Fibroblast of lung (primary cell): ENCODE results near the gene NUDT22. TPM values are rescaled to one million over a fixed set of nuclear protein-coding genes. Genes with fewer than 3 reads are reported as not detected.

Experiments used
- DNase-seq, 2 donors: peaks; one replicate each; pipeline versions ENCODE4 v3.0.0 to v3.0.0-alpha.2; 2010; ENCODE audit warnings: low read depth in 2 of 2
- H2AFZ ChIP-seq: 2 replicates; pipeline ENCODE4 v1.5.1; 2012; ENCODE audit warnings: low read length, control low read depth, inconsistent platforms
- H3K27ac ChIP-seq: 2 replicates; pipeline ENCODE4 v1.5.1; 2011; ENCODE audit warnings: low read length, control low read depth; ENCODE audit not compliant: insufficient read depth
- H3K27me3 ChIP-seq: 2 replicates; pipeline ENCODE4 v1.5.1; 2011; ENCODE audit warnings: mild to moderate bottlenecking, low read length; ENCODE audit not compliant: control insufficient read depth, insufficient read depth
- H3K36me3 ChIP-seq: 2 replicates; pipeline ENCODE4 v1.5.1; 2011; ENCODE audit warnings: low read length; ENCODE audit not compliant: control insufficient read depth, insufficient read depth
- H3K4me1 ChIP-seq: 2 replicates; pipeline ENCODE4 v1.5.1; 2011; ENCODE audit warnings: low read length; ENCODE audit not compliant: control insufficient read depth, insufficient read depth; ENCODE audit errors: extremely low read depth
- H3K4me2 ChIP-seq: 2 replicates; pipeline ENCODE4 v1.5.1; 2011; ENCODE audit warnings: low read length, control low read depth; ENCODE audit not compliant: insufficient read depth; ENCODE audit errors: extremely low read depth
- H3K4me3 ChIP-seq, 4 experiments: fragments of 200-600 bp in 1 of 4; sonication (generic) in 1 of 4; replicated peaks in 1 of 4; 2 replicates each; pipeline ENCODE4 v1.5.1; 2011 to 2016; ENCODE audit warnings: low read length in 4 of 4, low read depth in 3 of 4, mild to moderate bottlenecking in 3 of 4, control low read depth in 2 of 4, inconsistent platforms in 1 of 4, mixed read lengths in 1 of 4; ENCODE audit not compliant: insufficient read depth in 1 of 4; ENCODE audit errors: control extremely low read depth in 1 of 4
- H3K79me2 ChIP-seq: 2 replicates; pipeline ENCODE4 v1.5.1; 2012; ENCODE audit warnings: mild to moderate bottlenecking, low read length, inconsistent platforms; ENCODE audit not compliant: control insufficient read depth, insufficient read depth
- H3K9ac ChIP-seq: 2 replicates; pipeline ENCODE4 v1.5.1; 2011; ENCODE audit warnings: mild to moderate bottlenecking, low read length, control low read depth; ENCODE audit not compliant: insufficient read depth
- H3K9me3 ChIP-seq: 2 replicates; pipeline ENCODE4 v1.5.1; 2012; ENCODE audit warnings: low read depth, low read length; ENCODE audit not compliant: control insufficient read depth, insufficient read depth
- H4K20me1 ChIP-seq: 2 replicates; pipeline ENCODE4 v1.5.1; 2011; ENCODE audit warnings: low read length; ENCODE audit not compliant: control insufficient read depth, insufficient read depth; ENCODE audit errors: extremely low read depth
- EZH2 ChIP-seq: IDR thresholded peaks from 2 replicates; pipeline ENCODE4 v1.5.1; 2012; ENCODE audit warnings: low read length, control low read depth, mild to moderate bottlenecking; ENCODE audit errors: missing control alignments
- polyA plus RNA-seq, 2 donors: library from polyadenylated mRNA; depleted of rRNA in 1 of 2; stranded (reverse) in 1 of 2; unstranded in 1 of 2; fragments of >200 nt; gene quantifications; 2 replicates each; pipeline ENCODE4 v1.2.1, GENCODE V29; 2011 to 2012; ENCODE audit warnings: missing spikeins in 1 of 2
- total RNA-seq: library from RNA; depleted of rRNA; stranded (reverse); fragments of >200 nt; gene quantifications from 2 replicates; pipeline ENCODE4 v1.2.1, GENCODE V29; 2014
- TF ChIP-seq, protein P1 (sequence below), 2 donors: IDR thresholded peaks in 1 of 2; conservative IDR thresholded peaks in 1 of 2; 1 replicate in 1 of 2; 2 replicates in 1 of 2; pipeline ENCODE4 v1.5.1; 2011 to 2012; ENCODE audit warnings: low read length in 2 of 2, control low read depth in 1 of 2, inconsistent platforms in 1 of 2, low read depth in 1 of 2, mild to moderate bottlenecking in 1 of 2

NUDT22 gene
- total and polyA plus RNA-seq, 2 donors (not counting 1 experiment from before 2014, with no cell fraction given), result 18.5 to 71.5 TPM

DNA sequence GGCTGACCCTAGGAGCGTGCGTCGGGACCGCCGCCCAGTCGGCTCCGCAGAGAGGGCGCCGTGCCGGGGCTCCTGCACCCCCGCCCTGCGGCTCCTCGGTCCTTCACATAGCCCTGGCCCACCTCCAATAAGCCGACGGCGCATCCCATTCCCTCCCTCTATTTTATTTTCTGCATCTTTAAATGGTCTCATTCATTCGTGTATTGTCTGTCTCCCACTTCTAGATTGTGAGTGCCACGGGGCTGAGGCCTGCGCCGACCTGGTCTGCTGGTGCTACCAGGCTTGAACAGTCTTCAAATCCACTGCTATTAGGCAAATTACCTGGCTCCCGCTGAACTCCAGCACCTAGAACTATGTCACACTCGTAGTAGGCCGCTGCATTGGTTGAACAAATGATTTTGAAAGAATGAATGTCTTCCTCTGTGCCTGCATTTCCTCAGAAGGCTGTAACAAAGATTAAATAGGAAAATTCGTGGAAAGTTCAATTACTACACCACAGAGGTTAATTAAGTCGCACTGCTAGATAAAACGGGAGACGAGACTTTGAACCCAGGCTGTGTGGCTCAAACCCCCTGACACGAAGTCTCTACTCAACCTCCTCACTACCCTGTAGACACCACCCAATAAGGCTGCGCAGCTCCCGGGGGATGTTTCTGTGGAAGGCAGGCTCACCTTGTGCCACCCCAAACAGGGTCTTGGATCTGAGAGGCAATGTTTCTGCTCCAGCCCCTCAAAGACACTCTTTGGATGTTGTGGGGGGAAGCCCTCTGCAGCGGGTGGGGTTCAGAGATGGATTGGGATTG, 21.9 kb downstream of the NUDT22 start:
- H3K9me3 ChIP-seq, result no peaks in the 10 kb centered on the region
- DNase-seq, result no peak
- H3K36me3 ChIP-seq, result peaks cover 4% of the 10 kb centered on the region
- TF ChIP-seq, protein P1, sequence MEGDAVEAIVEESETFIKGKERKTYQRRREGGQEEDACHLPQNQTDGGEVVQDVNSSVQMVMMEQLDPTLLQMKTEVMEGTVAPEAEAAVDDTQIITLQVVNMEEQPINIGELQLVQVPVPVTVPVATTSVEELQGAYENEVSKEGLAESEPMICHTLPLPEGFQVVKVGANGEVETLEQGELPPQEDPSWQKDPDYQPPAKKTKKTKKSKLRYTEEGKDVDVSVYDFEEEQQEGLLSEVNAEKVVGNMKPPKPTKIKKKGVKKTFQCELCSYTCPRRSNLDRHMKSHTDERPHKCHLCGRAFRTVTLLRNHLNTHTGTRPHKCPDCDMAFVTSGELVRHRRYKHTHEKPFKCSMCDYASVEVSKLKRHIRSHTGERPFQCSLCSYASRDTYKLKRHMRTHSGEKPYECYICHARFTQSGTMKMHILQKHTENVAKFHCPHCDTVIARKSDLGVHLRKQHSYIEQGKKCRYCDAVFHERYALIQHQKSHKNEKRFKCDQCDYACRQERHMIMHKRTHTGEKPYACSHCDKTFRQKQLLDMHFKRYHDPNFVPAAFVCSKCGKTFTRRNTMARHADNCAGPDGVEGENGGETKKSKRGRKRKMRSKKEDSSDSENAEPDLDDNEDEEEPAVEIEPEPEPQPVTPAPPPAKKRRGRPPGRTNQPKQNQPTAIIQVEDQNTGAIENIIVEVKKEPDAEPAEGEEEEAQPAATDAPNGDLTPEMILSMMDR (conservative IDR thresholded peaks at IDR 0.05 in 1 of 2, IDR thresholded peaks at IDR 0.05 in 1 of 2; ENCODE audit: low read depth in 1 of 2, low read length in 2 of 2), result no peak
- no peak for TF ChIP-seq EZH2
- H4K20me1 ChIP-seq, result no peaks in the 10 kb centered on the region
- no peaks in the 10 kb centered on the region for H3K27me3 ChIP-seq
- peak overlapping the region; percentile 68 for H3K4me2 ChIP-seq
- peaks cover 43% of the 10 kb centered on the region for H3K79me2 ChIP-seq
- peak overlapping the region; percentile 24 to 87 (median 82) for H3K4me3 ChIP-seq
- H3K9ac ChIP-seq, result no peak overlapping the region
- H3K27ac ChIP-seq, result peak overlapping the region; percentile 14
- H3K4me1 ChIP-seq, result peaks cover 20% of the 10 kb centered on the region
- peak overlapping the region; percentile 53 for H2AFZ ChIP-seq

DNA sequence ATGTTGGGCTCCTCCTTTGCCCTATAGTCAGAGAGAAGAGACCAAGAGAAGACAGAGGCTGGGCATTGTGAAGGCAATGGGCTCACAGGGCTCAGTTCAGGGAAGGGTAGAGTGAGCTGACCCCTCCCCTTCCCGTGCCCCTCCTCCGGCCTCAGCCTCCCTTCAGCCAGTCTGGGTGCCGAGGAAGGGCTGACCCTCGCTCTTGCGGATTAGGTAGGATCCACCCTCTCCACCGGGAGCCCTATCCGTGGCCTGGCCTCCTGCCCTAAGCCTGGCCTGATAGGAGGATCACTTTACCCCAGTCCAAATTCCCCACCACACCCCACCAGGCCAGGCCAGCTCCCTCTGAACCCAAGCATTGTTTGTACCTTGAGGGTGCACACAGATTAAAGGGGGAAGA, 22.5 kb downstream of the NUDT22 start:
- no peak overlapping the region for H3K4me3 ChIP-seq
- peaks cover 44% of the 10 kb centered on the region for H3K79me2 ChIP-seq
- H3K9me3 ChIP-seq, result no peaks in the 10 kb centered on the region
- H2AFZ ChIP-seq, result no peak overlapping the region
- peaks cover 16% of the 10 kb centered on the region for H3K4me1 ChIP-seq
- no peaks in the 10 kb centered on the region for H3K27me3 ChIP-seq
- H3K27ac ChIP-seq, result no peak overlapping the region
- H3K4me2 ChIP-seq, result no peak overlapping the region
- no peak overlapping the region for H3K9ac ChIP-seq
- no peak for DNase-seq
- H4K20me1 ChIP-seq, result no peaks in the 10 kb centered on the region
- H3K36me3 ChIP-seq, result peaks cover 1% of the 10 kb centered on the region
- TF ChIP-seq, protein P1 (conservative IDR thresholded peaks at IDR 0.05 in 1 of 2, IDR thresholded peaks at IDR 0.05 in 1 of 2; ENCODE audit: low read depth in 1 of 2, low read length in 2 of 2), result no peak
- TF ChIP-seq EZH2, result no peak

DNA sequence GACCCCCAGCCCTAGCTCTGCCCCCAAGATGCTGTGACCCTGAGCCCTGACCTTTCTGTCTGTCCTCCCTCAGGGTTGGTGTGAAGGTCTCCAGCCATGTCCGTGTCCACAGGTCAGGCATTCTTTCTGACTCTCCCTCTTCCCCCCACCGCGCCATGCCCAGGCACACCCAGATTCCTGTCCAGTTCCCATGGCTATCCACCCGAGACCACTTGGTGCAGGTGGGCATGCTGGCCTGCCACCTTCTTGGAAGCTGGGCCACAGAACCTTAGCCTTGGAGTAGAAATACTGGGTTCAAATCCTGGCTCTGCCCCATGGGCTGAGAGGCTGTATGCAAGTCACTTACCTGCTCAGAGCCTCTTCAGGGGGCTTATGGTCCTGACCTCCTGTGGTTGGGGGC, 23.0 kb downstream of the NUDT22 start:
- Histone ChIP-seq H3K27ac (no peak overlapping the region), H3K9me3 (no peaks in the 10 kb centered on the region), H3K27me3 (no peaks in the 10 kb centered on the region), H3K9ac (no peak overlapping the region), H3K4me3 (no peak overlapping the region), H3K4me1 (peaks cover 13% of the 10 kb centered on the region), H4K20me1 (no peaks in the 10 kb centered on the region), H3K36me3 (peaks cover 1% of the 10 kb centered on the region), H3K79me2 (peaks cover 46% of the 10 kb centered on the region), H2AFZ (no peak overlapping the region), H3K4me2 (no peak overlapping the region)
- TF ChIP-seq, protein P1 (conservative IDR thresholded peaks at IDR 0.05 in 1 of 2, IDR thresholded peaks at IDR 0.05 in 1 of 2; ENCODE audit: low read depth in 1 of 2, low read length in 2 of 2), result no peak
- no peak for TF ChIP-seq EZH2
- no peak for DNase-seq
